ENCODE data around the gene GRWD1.
"Not testable (repeated sequence)": the region's sequence is repeated elsewhere in the genome, so short reads cannot be mapped to it uniquely, and the experiment has no call there.

GRWD1 gene

DNA sequence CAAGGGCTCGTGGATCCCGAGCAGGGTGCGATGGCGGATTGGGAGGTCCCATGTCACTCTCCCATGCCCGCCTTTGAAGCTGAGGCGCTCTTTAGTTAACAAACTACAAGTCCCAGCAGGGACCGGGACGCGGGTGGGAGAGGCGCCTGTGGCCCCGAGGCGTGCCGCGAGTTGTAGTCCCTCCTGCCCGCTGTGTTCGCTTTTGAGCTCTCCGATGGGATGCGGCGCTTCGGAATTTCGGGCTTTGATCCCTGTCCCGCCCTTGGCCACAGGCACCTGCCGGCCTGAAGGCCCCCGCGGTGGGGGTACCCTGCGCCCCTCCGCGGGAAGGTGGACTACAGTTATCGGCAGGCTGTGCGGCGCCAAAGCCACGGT, 34.4 kb downstream of the GRWD1 start:
- no peak for DNase-seq (ENCODE audit: low read depth)

DNA sequence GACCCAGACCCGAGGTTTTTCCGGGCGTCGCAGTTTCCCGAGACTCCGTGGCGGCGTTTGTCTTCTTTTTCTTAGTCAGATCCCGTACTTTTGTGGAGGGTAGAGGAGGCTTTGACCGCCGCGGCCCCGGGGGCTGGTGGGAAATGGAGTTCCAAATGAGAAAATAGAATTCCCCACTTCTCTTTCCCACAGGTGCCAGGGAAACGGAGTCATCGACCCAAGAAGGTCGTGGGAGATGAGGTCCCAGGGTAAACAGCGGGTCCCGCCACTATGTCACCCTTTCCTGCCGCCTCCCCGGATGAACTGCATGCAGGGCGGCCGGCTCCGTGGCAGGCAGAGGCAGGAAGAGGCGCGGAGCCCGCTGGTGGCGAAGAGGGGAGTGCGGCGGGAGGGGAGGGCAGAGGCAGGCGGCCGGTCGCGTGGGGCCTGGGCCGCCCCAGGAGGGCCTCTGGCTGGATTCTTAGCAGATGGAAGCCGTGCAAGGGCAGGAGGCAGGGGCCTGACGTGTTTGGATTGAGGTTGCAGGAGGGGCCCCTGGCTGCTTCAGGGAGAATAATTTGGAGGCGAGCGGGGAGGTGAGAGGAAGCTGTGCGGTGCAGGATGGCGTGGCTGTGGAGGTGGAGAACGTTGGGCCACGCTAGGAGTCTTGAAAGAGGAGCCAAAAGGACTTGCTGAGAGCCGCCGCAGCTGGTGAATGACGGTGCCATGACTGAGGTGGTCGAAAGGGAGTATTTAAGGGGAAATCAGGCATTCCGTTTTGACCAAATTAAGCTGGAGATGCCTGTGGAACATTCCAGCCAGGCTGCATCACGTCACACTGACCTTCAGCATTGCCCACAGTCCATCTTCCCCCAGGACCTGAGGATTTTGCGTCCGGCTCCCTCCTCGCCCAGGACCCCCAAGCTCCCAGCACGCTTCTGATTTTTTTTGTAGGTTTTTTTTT, 35.0 kb downstream of the GRWD1 start:
- DNase-seq (ENCODE audit: low read depth), result no peak

DNA sequence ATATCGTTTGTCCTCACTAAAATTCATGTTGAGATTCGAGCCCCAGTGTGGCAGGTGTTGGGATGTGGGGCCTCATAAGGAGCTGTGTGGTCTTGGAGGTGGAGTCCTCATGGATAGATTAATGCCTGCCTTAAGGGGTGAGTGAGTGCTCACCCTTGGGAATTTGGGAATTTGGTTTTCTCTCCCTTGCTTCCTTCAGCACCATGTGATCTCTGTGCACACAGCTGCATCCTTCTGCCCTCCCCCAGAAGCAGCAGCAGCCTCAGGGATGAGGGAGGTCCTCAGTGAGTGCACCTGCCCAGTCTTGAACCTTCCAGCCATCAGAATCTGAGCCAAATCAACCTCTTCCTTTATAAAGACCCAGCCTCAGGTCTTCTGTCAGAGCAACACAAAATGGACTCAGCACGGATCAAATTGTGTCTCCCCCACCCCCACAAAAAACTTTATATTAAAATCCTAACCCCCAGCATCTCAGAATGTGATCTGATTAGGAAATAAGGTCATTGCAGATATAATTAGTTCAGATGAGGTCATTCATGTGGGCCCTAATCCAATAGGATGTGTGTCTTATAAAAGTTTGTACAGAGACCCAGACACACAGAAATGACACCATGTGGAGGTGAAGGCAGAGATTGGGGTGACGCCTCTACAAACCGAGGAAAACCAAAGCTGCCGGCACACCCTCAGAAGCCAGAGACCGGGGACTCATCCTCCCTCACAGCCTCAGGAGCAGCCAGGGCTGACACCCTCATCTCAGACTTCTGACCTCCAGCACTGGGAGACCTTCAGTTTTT, 36.3 kb downstream of the GRWD1 start:
- no peak for DNase-seq (ENCODE audit: low read depth)

DNA sequence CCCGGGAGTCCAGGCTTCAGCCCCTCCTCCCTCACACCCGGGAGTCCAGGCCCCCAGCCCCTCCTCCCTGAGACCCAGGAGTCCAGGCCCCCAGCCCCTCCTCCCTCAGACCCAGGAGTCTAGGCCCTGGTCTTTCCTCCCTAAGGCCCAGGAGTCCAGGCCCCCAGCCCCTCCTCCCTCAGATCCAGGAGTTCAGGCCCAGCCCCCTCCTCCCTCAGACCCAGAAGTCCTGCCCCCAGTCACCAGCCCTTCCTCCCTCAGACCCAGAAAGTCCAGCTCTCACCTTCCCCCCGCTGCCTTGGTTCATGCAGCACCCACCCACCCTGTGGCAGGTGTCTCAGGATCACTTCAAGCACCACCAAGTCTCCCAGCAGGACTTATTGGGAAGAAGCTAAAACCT, 37.5 kb downstream of the GRWD1 start:
- DNase-seq (ENCODE audit: low read depth), result no peak

DNA sequence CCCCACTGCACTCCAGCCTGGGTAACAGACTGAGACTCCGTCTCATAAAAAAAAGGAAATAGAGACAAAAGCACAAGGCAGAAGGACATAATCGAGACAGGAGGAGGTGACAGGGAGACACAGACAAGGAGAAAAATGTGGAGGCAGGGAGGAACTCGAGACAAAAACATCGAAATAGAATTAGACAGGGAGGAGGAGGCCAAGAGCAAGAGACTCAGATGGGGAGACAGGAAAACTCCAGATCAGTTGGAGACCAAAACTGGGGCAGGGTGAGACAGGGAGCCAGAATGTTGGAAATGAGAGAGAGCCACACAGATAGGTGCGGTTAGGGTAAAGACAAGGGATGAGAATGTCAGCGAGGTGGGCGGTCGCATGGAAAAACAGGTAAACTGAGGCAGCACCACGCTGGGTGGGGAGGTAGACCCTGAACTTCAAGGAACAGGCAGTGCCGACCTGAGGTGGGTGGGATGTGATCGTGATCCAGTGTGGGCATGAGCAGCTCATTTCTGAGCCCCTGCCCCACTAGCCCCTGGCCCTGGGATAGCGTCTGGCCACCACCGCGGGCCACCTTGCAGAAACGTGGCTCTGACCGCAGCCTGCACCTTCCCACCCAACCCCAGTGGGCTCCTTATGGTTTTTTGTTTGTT, 38.6 kb downstream of the GRWD1 start:
- no peak for DNase-seq (ENCODE audit: low read depth)

GRCh38 chr19:48484931-48485612, 39.3 kb downstream of the GRWD1 start:
- no peak for DNase-seq (ENCODE audit: low read depth)

DNA sequence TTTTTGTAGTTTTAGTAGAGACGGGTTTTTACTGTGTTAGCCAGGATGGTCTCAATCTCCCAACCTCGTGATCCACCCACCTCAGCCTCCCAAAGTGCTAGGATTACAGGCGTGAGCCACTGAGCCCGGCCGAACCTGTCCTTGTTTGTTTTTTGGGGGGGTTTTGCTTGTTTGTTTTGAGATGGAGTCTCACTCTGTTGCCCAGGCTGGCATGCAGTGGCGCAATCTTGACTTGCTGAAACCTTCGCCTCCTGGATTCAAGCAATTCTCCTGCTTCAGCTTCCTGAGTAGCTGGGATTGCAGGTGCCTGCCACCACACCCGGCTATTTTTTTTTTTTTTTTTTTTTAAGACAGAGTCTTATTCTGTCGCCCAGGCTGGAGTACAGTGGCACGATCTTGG, 40.9 kb downstream of the GRWD1 start:
- DNase-seq (ENCODE audit: low read depth), result not testable (repeated sequence)

DNA sequence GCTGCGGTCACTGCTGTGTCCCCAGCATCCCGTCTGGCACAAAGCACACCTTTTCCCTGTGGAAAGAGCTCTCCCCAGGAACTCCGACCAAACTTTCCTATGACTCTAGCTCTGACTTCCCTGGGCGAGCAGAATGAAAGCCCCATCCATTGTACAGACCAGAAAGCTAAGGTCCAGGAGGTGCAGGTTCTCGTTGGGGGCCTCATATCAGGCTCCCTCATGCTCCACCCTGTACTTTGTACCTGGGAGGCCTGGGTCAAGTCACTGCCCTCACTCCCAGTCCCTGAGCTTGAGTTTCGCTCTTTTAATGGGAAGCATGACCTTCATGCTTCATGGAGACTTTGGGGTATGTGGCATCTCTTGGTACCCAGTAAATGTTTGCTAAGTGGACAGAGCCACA, 41.8 kb downstream of the GRWD1 start:
- no peak for DNase-seq (ENCODE audit: low read depth)

DNA sequence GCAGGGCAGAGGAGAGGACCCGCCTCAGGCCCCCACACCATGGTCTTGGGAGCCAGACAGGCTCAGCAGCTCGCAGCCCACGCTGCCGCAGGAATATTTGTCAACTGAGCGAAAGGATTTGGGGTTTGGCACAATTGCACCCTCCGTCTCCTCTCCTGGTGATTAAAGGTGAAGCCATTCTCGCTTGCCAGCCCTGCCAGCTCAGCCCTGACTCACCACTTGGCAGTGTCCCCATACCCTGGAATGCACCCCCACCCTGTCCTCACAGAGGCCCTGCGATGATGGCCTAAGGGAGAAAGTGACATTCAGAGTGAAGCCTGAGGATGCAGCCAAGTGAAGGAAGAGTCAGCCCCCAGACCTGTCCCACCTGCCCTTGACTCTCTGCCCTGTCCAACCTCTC, 42.2 kb downstream of the GRWD1 start:
- DNase-seq (ENCODE audit: low read depth), result no peak

DNA sequence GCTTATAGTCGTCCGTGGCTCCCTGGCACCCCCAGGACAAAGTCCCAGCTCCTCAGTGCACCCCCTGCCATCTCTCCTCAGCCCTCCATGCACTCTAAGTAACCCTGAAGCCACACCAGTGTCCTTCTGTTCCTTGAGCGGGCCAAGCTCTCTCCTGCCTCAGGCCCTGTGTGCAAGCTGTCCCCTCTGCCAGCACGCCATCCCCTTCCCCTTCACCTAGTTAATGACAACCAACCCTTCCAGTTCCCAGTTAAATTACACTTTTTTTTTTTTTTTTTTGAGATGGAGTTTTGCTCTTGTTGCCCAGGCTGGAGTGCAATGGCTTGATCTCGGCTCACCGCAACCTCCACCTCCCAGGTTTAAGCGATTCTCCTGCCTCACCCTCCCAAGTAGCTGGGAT, 42.7 kb downstream of the GRWD1 start:
- not testable (repeated sequence) for DNase-seq (ENCODE audit: low read depth)

GRCh38 chr19:48489608-48490216, 43.9 kb downstream of the GRWD1 start:
- DNase-seq (ENCODE audit: low read depth), result no peak

GRCh38 chr19:48490981-48491792, 45.4 kb downstream of the GRWD1 start:
- no peak for DNase-seq (ENCODE audit: low read depth)

- DNase-seq (ENCODE audit: low read depth), result no peak
Measured at GRCh38 chr19:48491793-48492123, 46.0 kb downstream of the GRWD1 start.

- peak; percentile 93 for DNase-seq (ENCODE audit: low read depth)
Measured at GRCh38 chr19:48492925-48493717, 47.3 kb downstream of the GRWD1 start.

- no peak for DNase-seq (ENCODE audit: low read depth)
Measured at GRCh38 chr19:48493718-48494401, 48.1 kb downstream of the GRWD1 start.

- DNase-seq (ENCODE audit: low read depth), result no peak
Measured at GRCh38 chr19:48495396-48495795, 49.6 kb downstream of the GRWD1 start.

DNA sequence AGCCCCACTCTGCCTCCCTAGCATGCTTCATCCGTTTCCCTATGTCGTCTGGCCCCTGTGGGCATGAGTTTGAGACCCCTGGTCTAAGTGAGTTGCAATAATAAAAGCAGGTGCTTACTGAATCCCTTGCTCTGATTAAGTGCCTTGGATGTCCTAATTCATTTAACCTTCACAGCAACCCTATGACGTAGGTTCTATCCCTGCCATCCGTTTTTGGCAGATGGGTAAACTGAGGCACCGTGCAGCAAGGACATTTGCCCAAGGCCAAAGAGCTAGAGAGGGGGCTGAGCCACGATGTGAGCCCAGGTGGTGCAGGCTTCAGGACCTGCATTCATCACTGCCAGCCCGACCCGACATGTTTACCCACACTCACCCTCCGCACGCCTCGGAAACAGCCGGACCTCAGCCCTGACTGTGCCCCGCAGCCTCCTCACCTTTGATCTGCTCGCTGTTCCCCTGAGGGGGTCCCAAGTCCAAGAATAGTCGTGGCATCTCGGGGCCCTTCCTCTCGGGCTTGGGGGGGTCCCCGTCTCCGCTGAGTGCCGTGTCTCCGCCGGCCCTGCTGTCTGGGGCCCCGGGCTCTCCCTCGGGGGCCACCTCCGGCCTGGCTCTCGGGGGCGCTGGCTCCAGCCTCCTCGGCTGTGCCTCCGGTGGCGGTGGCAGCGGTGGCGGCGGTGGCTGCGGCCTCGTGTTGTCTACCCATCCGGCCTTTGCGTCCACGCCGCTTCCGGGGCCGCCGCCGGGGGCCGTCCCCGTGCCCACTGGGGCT, 51.4 kb downstream of the GRWD1 start:
- DNase-seq (ENCODE audit: low read depth), result no peak

DNA sequence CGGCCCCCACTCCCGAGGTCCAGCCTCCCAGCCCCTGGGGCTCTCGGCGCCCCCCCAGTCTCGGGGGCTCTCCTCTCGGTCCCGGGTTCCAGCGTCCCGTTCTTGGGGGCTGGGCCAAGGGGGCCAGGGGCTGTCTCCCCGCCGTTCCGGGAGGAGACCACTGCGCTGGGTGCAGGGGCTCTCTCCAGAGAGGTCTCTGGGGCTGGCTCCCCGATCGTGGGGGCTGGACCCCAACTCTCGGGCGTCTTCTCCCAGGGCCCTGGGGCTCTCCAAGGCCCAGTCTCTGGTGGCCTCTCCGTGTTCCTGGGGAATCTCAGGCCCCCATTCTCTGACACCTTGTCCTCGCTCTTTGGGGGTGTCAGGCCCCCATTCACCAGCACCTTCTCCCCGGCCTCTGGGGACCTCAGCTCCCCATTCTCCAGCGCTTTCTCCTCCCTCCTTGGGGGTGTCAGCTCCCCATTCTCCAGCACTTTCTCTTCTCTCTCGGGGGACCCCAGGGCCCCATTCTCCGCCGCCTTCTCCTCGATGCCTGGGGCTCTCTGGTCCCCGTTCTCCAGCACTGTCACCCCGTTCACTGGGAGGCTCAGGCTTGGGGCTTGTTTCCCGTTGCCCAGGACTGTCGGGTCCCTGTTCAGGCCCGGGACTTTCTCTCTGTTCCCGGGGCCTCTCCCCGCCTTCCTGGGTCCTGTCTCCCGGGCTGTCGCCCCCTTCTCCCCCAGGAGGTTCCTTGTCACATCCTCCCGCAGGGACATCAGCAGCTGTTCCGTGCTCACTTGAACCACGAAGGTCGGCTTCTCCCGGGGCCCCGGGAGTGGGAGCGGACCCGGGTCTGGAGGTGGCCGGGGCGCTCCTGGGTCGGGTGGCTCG, 52.2 kb downstream of the GRWD1 start:
- DNase-seq (ENCODE audit: low read depth), result no peak
